GM12891 (cell line): Measurements from ENCODE around the gene TYRP1.

Experiments
- DNase-seq: peaks from one replicate; pipeline ENCODE4 v3.0.0; 2011; ENCODE audit warnings: low spot score; ENCODE audit not compliant: insufficient read length
- FAIRE-seq: peaks from 2 replicates; lab custom pipeline; 2011; peaks lifted over from hg19 to GRCh38; lab: Jason Lieb, UNC
- PAX5 ChIP-seq: IDR thresholded peaks from 2 replicates; pipeline ENCODE4 v1.6.1; 2011; ENCODE audit warnings: low read length, moderate library complexity, mild to moderate bottlenecking; ENCODE audit not compliant: insufficient read depth, severe bottlenecking
- POLR2A ChIP-seq: IDR thresholded peaks from 2 replicates; pipeline ENCODE4 v1.6.1; 2011; ENCODE audit warnings: low read depth, low read length, control low read depth
- POLR2AphosphoS5 ChIP-seq: IDR thresholded peaks from 2 replicates; pipeline ENCODE4 v1.6.1; 2011; ENCODE audit warnings: low read depth, low read length, control low read depth
- POU2F2 ChIP-seq: IDR thresholded peaks from 2 replicates; pipeline ENCODE4 v1.6.1; 2011; ENCODE audit warnings: low read depth, mild to moderate bottlenecking, control low read depth, low read length, moderate library complexity
- SPI1 ChIP-seq: IDR thresholded peaks from 2 replicates; pipeline ENCODE4 v1.6.1; 2011; ENCODE audit warnings: low read depth, low read length, control low read depth
- TAF1 ChIP-seq: IDR thresholded peaks from 2 replicates; pipeline ENCODE4 v1.6.1; 2011; ENCODE audit warnings: low read depth, low read length, control low read depth

The TYRP1 gene

GRCh38 chr9:12753931-12754330, 60.7 kb downstream of the TYRP1 start:
- TF ChIP-seq TAF1, result no peak
- TF ChIP-seq PAX5, result no peak
- no peak for TF ChIP-seq POLR2AphosphoS5
- TF ChIP-seq POLR2A, result no peak
- no peak for TF ChIP-seq SPI1
- no peak for TF ChIP-seq POU2F2
- FAIRE-seq, result no peak
- DNase-seq, result no peak

GRCh38 chr9:12759761-12760160, 66.6 kb downstream of the TYRP1 start:
- no peak for TF ChIP-seq POU2F2
- TF ChIP-seq POLR2A, result no peak
- no peak for TF ChIP-seq PAX5
- TF ChIP-seq TAF1, result no peak
- no peak for TF ChIP-seq SPI1
- no peak for TF ChIP-seq POLR2AphosphoS5
- DNase-seq, result no peak
- FAIRE-seq, result no peak
